Thyroid gland (tissue), 4 donors: Measurements from ENCODE around the gene NEK5. TPM values are rescaled to one million over a fixed set of nuclear protein-coding genes. Genes with fewer than 3 reads are reported as not detected.

Experiments used
- DNase-seq, 2 donors: peaks; one replicate each; pipeline ENCODE4 v3.0.0-alpha.2; 2019
- H3K27ac ChIP-seq, 3 donors: fragments of 200-600 bp; sonication (generic); 1 replicate in 2 of 3; 2 replicates in 1 of 3; pipeline ENCODE4 v1.5.1; 2016 to 2019; ENCODE audit warnings: mild to moderate bottlenecking in 1 of 3, moderate library complexity in 1 of 3
- H3K27me3 ChIP-seq: fragments of 200-600 bp; sonication (generic); one replicate; pipeline ENCODE4 v1.5.1; 2019
- H3K36me3 ChIP-seq, 2 donors: fragments of 200-600 bp; sonication (generic); one replicate each; pipeline ENCODE4 v1.5.1; 2016 to 2019
- H3K4me1 ChIP-seq, 2 donors: fragments of 200-600 bp; sonication (generic); one replicate each; pipeline ENCODE4 v1.5.1; 2017 to 2019
- H3K4me3 ChIP-seq, 3 donors: fragments of 200-600 bp; sonication (generic); replicated peaks in 1 of 3; 1 replicate in 2 of 3; 2 replicates in 1 of 3; pipeline ENCODE4 v1.5.1; 2016; ENCODE audit warnings: mild to moderate bottlenecking in 1 of 3
- H3K9me3 ChIP-seq: fragments of 200-600 bp; sonication (generic); one replicate; pipeline ENCODE4 v1.5.1; 2017
- POLR2A ChIP-seq, 2 donors: fragments of 450-650 bp; IDR thresholded peaks; one replicate each; pipeline ENCODE4 v1.6.1; 2017; ENCODE audit warnings: antibody characterized with exemption in 2 of 2, mild to moderate bottlenecking in 2 of 2, moderate library complexity in 1 of 2
- WGBS, 2 donors: methylation state at CpG; one replicate each; pipeline ENCODE4 v1.1.5; 2017; 5-methylcytosine and 5-hydroxymethylcytosine counted together
- intact Hi-C: fragments of 100-400 bp; cut with DNase I; formaldehyde crosslinking; loops from one replicate; pipeline ENCODE4 v1.15.1; 2023
- total RNA-seq, 4 donors: library from RNA; depleted of rRNA; stranded (reverse); fragments of >200 nt; gene quantifications; one replicate each; pipeline ENCODE4 v1.2.3, GENCODE V29; 2016
- TF ChIP-seq, protein P1 (sequence below), 6 experiments: fragments of 200-600 bp in 3 of 6; fragments of 450-650 bp in 3 of 6; sonication (generic) in 3 of 6; IDR thresholded peaks; one replicate each; pipeline ENCODE4 v1.5.1; 2016 to 2019; ENCODE audit warnings: antibody characterized with exemption in 6 of 6, mild to moderate bottlenecking in 2 of 6, inconsistent platforms in 1 of 6, moderate library complexity in 1 of 6

The NEK5 gene
- total RNA-seq, 4 donors from 2014 or later, result 0.13 to 0.73 (median 0.48) TPM

DNA sequence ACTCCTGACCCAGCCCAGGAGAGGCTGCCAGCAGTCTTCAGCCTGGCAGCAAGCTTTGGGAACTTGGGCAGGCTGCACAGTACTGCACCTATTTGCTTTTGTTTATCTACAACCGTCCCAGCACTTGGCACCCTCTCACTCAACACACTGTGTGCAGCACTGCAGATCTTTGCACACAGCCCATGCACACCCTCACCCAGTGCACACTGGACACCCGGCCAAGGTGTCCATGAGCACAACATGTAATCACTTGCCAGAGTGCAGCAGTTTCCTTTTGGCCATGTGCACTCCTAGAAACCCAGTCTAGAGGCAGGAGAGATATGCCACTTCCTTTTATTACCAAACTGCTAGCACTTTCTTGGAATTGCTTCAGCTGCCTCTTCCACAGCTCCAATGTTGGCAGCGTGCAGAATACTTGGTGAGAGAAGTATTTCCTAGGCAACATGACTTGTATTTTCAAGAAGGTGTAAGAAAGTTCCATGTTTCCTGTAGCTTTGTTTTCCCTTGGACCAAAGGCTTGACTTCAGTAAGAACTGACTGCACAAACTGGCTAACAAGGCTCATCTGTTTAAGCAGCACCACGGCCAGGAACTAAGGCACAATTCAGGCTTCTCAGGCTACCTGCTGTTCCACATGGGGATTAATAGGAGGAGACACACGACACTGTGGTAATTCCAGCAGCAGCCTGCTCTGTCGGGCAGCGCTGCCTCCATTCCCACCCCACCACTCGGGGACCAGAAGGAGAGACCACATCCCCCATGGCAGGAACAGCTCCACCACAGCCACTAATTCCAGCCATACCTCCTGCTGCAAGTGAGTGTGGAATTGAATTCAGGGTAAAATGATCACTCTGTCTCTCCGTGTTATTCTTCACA, 133.0 kb downstream of the NEK5 start:
- H3K4me1 ChIP-seq, result peaks cover 21 to 27% of the 10 kb centered on the region in 2 donors
- H3K27ac ChIP-seq, result peak overlapping the region in 1 of 3 donors; percentile 30
- no peaks in the 10 kb centered on the region for H3K27me3 ChIP-seq
- no peaks in the 10 kb centered on the region for H3K36me3 ChIP-seq
- TF ChIP-seq POLR2A (IDR thresholded peaks at IDR 0.05), result no peak
- TF ChIP-seq, protein P1, sequence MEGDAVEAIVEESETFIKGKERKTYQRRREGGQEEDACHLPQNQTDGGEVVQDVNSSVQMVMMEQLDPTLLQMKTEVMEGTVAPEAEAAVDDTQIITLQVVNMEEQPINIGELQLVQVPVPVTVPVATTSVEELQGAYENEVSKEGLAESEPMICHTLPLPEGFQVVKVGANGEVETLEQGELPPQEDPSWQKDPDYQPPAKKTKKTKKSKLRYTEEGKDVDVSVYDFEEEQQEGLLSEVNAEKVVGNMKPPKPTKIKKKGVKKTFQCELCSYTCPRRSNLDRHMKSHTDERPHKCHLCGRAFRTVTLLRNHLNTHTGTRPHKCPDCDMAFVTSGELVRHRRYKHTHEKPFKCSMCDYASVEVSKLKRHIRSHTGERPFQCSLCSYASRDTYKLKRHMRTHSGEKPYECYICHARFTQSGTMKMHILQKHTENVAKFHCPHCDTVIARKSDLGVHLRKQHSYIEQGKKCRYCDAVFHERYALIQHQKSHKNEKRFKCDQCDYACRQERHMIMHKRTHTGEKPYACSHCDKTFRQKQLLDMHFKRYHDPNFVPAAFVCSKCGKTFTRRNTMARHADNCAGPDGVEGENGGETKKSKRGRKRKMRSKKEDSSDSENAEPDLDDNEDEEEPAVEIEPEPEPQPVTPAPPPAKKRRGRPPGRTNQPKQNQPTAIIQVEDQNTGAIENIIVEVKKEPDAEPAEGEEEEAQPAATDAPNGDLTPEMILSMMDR (IDR thresholded peaks at IDR 0.05), result peak in 1 of 6 experiments; percentile 1
- DNase-seq, result peak; percentile 22 to 49
- no peak overlapping the region for H3K4me3 ChIP-seq
- 27 to 42% methylated on average over 9 of the region's 9 CpGs for WGBS, 2 donors
- H3K9me3 ChIP-seq, result no peaks in the 10 kb centered on the region
- intact Hi-C loops, result no loop called here

GRCh38 chr13:51993713-51994112, 135.2 kb downstream of the NEK5 start:
- WGBS, 2 donors, result 91 to 97% methylated on average over 2 of the region's 2 CpGs
- TF ChIP-seq POLR2A (IDR thresholded peaks at IDR 0.05), result no peak
- TF ChIP-seq, protein P1 (IDR thresholded peaks at IDR 0.05), result no peak
- intact Hi-C loops, result no loop called here

DNA sequence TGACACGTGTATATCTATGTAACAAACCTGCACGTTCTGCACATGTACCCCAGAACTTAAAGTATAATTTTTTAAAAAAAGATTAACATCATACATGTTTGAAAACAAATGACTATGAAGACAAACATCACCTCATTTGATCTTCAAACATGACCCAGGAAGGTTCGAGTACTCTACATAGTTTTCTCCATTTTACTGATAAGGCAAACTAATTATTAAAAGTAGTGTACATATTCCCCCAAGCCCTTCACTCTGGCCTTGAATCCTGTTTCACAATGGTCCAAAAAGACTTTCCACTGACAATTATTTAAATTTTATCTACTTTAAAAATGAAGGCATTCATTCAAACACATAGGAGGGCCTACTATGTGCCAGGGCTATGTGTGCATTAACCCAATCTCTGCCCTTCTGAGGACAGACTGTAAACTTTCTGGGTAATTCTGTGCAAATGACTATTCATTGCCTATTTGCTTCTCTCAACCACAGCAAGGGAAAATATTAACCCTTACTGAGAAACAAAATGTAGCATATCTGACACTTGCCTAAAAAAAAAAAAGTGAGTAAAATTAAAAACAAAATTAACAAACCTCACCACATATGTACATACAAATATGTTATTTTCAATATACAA, 139.8 kb downstream of the NEK5 start:
- no peaks in the 10 kb centered on the region for H3K27me3 ChIP-seq
- no peak for TF ChIP-seq POLR2A (IDR thresholded peaks at IDR 0.05)
- TF ChIP-seq, protein P1 (IDR thresholded peaks at IDR 0.05), result no peak
- WGBS, 2 donors, result 92 to 95% methylated on average over 3 of the region's 3 CpGs
- intact Hi-C loops, result no loop called here
- H3K9me3 ChIP-seq, result no peaks in the 10 kb centered on the region
- no peak overlapping the region for H3K4me3 ChIP-seq
- H3K36me3 ChIP-seq, result no peaks in the 10 kb centered on the region
- H3K4me1 ChIP-seq, result no peaks in the 10 kb centered on the region
- H3K27ac ChIP-seq, result no peak overlapping the region
- no peak for DNase-seq

More at GRCh38 chr13:51993713-51994112, 135.2 kb downstream of the NEK5 start:
- H3K4me3 ChIP-seq, result no peak overlapping the region
- no peaks in the 10 kb centered on the region for H3K27me3 ChIP-seq
- DNase-seq, result no peak
- H3K36me3 ChIP-seq, result no peaks in the 10 kb centered on the region
- H3K9me3 ChIP-seq, result no peaks in the 10 kb centered on the region
- H3K27ac ChIP-seq, result no peak overlapping the region
- peaks cover 16 to 17% of the 10 kb centered on the region in 2 donors for H3K4me1 ChIP-seq

Other genes with a start within 250 kb of the NEK5 start
- 10 to 100 TPM in 1 of 4 donors, 1 to 10 TPM in 3; 3.8 to 10.1 (median 5.6) TPM for gene ATP7B, start 117.6 kb downstream of the NEK5 start, total RNA-seq
- 10 to 100 TPM; 23.4 to 42.1 (median 39.0) TPM for gene ALG11, start 116.7 kb downstream of the NEK5 start, total RNA-seq
- gene UTP14C, start 104.4 kb downstream of the NEK5 start, total RNA-seq, result 10 to 100 TPM; 23.1 to 31.2 (median 25.9) TPM
- gene NEK3, start 30.5 kb upstream of the NEK5 start, total RNA-seq, result 10 to 100 TPM in 2 of 4 donors, 1 to 10 TPM in 2; 5.7 to 14.8 (median 10.4) TPM